Activated T-helper 1 cell treated with Interleukin-2 at 50 U/mL for 16 hours (primary cell): ENCODE measurements around the gene CLIC1.

Experiments
- DNase-seq: peaks from one replicate; pipeline ENCODE4 v3.0.0-alpha.2; 2020; ENCODE audit warnings: low read depth

CLIC1 gene

GRCh38 chr6:31737991-31738979, 2.0 kb upstream of the CLIC1 start:
- peak; percentile 45 for DNase-seq

GRCh38 chr6:31737315-31737990, 1.1 kb upstream of the CLIC1 start:
- no peak for DNase-seq

GRCh38 chr6:31736768-31737314, 511 bp upstream of the CLIC1 start:
- DNase-seq, result no peak

- DNase-seq, result peak; percentile 36
Observed at GRCh38 chr6:31734821-31735406, 1.4 kb downstream of the CLIC1 start.

GRCh38 chr6:31734247-31734820, 2.0 kb downstream of the CLIC1 start:
- DNase-seq, result no peak

- DNase-seq, result no peak
Observed at GRCh38 chr6:31733734-31734133, 2.6 kb downstream of the CLIC1 start.

- no peak for DNase-seq
Observed at GRCh38 chr6:31732029-31732428, 4.3 kb downstream of the CLIC1 start.

GRCh38 chr6:31730631-31731086, 5.7 kb downstream of the CLIC1 start:
- no peak for DNase-seq

- peak; percentile 40 for DNase-seq
Observed at GRCh38 chr6:31729979-31730630, 6.2 kb downstream of the CLIC1 start.

GRCh38 chr6:31729515-31729978, 6.8 kb downstream of the CLIC1 start:
- DNase-seq, result peak; percentile 62

GRCh38 chr6:31728767-31729514, 7.4 kb downstream of the CLIC1 start, which contains the start of gene DDAH2:
Gene DDAH2 (minus strand): TSS chr6:31729299. CDS start chr6:31729161, 138 bp downstream.
- no peak for DNase-seq

GRCh38 chr6:31727717-31728671, 8.3 kb downstream of the CLIC1 start:
- DNase-seq, result no peak

- DNase-seq, result no peak
Observed at GRCh38 chr6:31727034-31727716, 9.2 kb downstream of the CLIC1 start.

- DNase-seq, result no peak
Observed at GRCh38 chr6:31725502-31726350, 10.6 kb downstream of the CLIC1 start.

- DNase-seq, result no peak
Observed at GRCh38 chr6:31723980-31724691, 12.2 kb downstream of the CLIC1 start.

GRCh38 chr6:31723245-31723979, 12.9 kb downstream of the CLIC1 start, which contains the start of gene MPIG6B:
Gene MPIG6B (plus strand): TSS chr6:31723373. CDS start chr6:31723384, 11 bp downstream.
- DNase-seq, result no peak
